Left colon (tissue), 2 donors: Measurements from ENCODE around the gene ATXN7L1. TPM values are rescaled to one million over a fixed set of nuclear protein-coding genes. Genes with fewer than 3 reads are reported as not detected.

ENCODE experiments used
- ATAC-seq: fragments of 200-7000 bp; cut with Tn5 transposase; one replicate; pipeline ENCODE4 v1.9.1; 2020; ENCODE audit warnings: mild to moderate bottlenecking, moderate library complexity
- DNase-seq, 2 donors: peaks; one replicate each; pipeline ENCODE4 v3.0.0-alpha.2; 2020
- intact Hi-C, 2 donors: fragments of 100-400 bp; cut with DNase I in 1 of 2; cut with micrococcal nuclease in 1 of 2; formaldehyde crosslinking; loops; one replicate each; pipeline versions ENCODE4 v1.11.2 to v1.14.0; 2022; cut with DNase I, micrococcal nuclease
- total RNA-seq, 2 donors: library from RNA; stranded (reverse); fragmentation: NEBNext Ultra II Directional; extraction: Animal tissue kit (Norgen Biotek cat#: 25700); gene quantifications; one replicate each; pipeline ENCODE4 v1.2.1, GENCODE V29; 2021
- donor health status: DM: no; HTN: no; CAD: no.
- donor health status: DM: yes; HTN: yes; CAD: no.

Gene ATXN7L1
- total RNA-seq, 2 donors from 2014 or later: 19.6 to 22.1 TPM

DNA sequence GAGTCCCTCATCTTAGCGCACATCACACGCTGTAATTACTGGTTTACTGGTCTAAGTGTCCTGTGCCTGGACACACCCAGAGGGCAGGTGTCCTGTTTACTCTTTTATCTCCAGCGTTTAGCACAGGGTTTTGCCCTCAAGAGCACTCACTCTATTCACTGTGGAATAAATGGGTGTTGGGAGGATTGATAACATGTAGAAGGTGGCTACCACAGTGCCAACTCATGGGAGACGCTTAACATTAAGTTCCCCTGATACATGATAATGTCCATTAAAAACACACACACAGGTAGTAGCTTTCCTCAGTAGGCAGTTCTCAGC is 199.0 kb downstream of the ATXN7L1 start:
- intact Hi-C loops: no loop called here
- DNase-seq (no peak), ATAC-seq (peak; percentile 35)

GRCh38 chr7:105675934-105676371 is 200.4 kb downstream of the ATXN7L1 start:
- intact Hi-C loops: no loop called here
- DNase-seq: peak in 1 of 2 donors; percentile 44
- no peak for ATAC-seq

DNA sequence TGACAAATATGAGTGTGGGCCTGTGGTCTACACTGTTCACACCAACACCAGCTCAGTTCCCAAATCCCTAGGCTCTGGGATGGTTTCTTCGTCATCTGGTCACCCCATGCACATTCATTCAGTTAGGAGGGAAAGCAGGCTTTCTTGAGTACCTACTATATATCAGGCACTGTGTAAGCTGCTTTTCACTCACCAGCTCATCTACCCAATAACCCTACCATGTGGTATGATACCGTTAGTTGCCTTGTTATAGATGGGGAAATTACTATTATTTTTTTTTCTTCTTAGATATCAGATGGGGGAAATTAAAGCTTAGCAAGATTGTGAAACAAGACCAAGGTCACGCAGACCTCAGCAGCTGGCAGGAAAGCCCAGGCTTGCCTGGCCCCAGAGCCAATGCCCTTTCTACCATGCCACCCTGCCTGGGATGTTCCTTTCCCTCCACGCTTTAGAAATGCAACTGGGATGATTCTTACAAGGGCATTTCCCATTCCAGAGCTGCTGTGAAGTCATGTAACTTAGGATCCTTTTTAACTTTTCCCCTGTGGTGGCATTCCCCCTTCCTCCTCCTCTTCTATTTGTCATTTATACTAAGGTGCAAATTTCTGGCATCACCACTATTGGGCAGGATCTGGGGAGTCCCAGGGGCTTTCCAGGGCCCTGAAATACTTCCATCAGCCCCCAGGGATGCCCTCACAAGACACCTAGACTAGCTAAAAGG is 202.0 kb downstream of the ATXN7L1 start:
- ATAC-seq (no peak), DNase-seq (no peak)
- intact Hi-C loops: no loop called here

DNA sequence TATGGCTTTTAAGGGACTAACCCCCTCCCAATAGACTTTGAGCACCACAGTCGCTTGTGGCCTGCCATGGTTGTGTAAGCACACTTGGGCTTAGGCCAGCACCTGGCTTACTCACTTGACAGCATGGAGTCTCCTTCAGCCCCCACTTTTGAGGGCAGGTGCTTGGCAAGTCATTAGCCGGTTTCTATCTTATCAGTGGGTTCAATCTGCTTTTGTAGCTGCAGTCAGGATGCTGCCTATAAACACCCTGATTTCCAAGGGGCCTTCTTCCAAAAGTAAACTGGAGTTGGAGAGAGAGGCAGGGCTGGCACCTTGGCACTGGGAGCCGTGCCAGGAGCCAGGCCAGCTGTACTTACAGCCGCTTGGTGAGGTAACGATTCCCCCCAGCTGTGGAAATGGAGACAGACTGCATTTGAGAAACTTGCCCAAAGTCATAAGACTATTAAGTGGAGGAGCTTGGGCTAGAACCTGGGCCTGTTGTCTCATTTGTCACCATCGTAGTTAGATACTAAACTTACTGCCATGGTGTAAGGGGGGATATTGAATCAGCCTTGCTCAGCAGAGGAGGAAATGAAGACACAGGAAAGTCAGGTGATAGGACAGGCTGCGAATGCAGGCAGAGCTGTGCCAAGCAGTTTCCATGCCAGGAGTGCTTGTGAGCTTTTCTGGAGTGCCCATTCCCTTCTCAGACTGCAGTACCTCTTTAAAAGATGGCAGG is 202.9 kb downstream of the ATXN7L1 start:
- ATAC-seq (peak; percentile 36), DNase-seq (peak; percentile 38 to 41)
- intact Hi-C loops: no loop called here

DNA sequence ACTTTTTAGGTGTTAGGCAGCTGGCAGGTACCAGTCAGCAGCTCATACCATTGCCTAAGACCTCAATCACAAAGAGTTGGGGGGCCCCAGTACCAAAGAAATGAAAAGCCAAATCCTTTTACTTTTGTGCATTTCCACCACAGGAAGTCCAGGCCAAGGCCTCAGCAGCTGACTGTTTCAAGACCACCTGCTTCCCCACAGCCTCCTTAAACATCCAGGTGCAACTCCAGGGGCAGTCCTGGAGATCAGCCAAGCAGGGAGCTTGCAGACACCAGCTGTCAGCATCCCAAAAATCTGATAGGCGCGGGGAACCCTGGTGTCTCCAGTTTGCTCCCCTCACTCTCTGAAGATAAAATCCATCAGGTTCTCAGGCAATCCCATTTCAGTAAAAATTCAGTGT is 203.6 kb downstream of the ATXN7L1 start:
- intact Hi-C loops: no loop called here
- DNase-seq (no peak), ATAC-seq (no peak)

GRCh38 chr7:105666324-105666723 is 210.1 kb downstream of the ATXN7L1 start:
- intact Hi-C loops: no loop called here
- DNase-seq (no peak), ATAC-seq (no peak)

GRCh38 chr7:105665684-105666083 is 210.7 kb downstream of the ATXN7L1 start:
- ATAC-seq (no peak), DNase-seq (no peak)
- intact Hi-C loops: no loop called here

DNA sequence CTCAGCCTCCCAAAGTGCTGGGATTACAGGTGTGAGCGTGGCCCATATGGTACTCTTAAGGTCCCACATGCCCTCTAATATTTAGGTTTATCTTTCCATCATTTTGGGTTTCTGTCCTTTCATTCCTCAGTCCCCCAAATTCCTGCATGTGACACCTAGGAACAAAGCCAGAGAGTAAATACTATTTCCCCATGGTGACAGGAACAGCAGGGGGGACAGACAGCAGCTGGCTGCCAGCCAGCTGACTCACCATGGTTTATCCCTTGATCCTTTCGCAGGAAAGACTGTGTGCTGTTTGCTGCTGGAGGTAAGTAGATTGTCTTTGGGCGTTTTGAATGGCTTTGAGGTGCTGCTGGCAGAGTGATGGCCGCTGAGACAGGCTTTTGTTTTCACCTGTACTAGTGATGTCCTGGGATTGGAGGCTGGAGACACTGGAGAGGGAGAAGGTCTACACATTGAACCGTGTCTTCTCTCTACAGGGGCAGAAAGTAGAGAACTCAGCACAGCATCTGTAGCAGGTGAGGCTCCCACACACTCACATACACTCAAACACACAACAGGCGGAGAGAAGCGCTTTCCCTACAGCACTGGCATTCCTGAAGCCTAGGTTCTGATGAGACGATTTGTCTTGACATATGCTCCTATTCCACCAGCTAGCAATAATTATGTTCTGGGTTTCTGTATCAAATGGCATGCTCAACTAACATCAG is 211.4 kb downstream of the ATXN7L1 start:
- intact Hi-C loops: no loop called here
- DNase-seq (no peak), ATAC-seq (no peak)

DNA sequence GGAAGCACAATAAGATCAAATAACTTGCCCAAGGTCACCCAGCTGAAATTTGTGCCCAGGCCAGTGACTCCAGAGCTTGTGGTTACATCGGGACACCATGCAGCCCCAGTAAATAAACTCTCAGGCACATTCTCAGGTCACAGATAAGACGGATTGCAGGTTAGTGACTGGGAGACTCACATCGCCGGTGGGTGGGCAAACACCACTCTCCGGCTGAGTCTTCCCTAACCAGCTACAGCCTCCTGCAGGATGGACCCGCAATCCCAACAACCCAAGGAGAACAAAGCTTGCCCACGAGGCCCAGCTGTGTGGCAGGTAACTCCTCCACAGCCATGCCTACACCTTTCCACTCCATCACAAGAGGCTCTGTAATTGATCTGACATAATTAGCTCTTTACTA is 213.4 kb downstream of the ATXN7L1 start:
- DNase-seq (no peak), ATAC-seq (no peak)
- intact Hi-C loops: no loop called here

DNA sequence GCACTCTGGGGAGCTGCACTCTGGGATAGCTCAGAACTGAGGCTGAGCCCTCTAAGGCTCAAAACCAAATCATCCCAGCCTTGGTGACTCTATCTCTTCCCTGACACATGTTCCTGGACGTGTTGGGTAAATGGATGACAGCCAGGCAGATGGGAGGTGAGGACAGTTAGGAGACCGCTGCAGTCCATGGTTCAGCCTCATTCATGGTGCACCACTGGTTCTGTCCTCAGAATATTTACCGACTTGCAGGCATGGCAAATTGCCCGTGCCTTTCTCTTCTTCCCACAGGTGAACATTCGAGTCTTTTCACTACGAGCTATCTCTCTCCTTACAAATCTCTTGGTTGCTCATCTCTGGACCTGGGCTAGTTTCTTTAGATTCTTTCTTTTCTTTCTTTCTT is 214.8 kb downstream of the ATXN7L1 start:
- no peak for DNase-seq
- intact Hi-C loops: no loop called here
- ATAC-seq: no peak

DNA sequence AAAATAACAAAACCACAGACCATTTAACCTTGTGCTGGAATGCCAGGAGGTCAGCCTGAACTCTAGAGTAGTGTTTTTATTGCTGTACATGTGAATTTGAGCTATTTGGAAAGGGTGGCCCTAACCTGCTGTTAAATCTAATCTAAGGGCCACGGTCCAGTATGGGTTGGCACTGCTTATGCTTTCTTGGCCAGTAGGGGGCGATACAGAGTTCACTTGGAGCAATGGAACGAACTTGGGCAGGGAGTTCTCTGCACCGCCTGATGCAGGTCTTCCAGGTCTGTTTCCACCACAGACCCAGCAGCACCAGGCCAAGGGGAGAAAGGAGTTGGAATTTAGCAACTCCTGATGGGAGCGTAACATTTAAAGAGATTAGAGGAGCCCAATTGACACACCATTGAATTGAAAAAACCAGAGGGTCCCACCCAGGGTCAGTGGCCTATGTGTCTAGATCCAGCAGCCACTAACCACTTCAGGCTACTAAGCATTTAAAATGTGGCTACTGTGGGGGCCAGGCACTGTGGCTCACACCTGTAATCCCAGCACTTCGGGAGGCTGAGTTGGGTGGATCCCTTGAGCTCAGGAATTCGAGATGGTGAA is 219.4 kb downstream of the ATXN7L1 start:
- DNase-seq: peak in 1 of 2 donors; percentile 70
- intact Hi-C loops: loop anchor here in 1 of 2 donors (10.0 kb wide), 1 partner anchor 98 kb away; no protein-coding TSS in a partner anchor
- ATAC-seq: peak; percentile 58

GRCh38 chr7:105655500-105656380 is 220.7 kb downstream of the ATXN7L1 start:
- intact Hi-C loops: loop anchor here in 1 of 2 donors (10.0 kb wide), 1 partner anchor 99 kb away; no protein-coding TSS in a partner anchor
- no peak for DNase-seq
- ATAC-seq: peak; percentile 37

DNA sequence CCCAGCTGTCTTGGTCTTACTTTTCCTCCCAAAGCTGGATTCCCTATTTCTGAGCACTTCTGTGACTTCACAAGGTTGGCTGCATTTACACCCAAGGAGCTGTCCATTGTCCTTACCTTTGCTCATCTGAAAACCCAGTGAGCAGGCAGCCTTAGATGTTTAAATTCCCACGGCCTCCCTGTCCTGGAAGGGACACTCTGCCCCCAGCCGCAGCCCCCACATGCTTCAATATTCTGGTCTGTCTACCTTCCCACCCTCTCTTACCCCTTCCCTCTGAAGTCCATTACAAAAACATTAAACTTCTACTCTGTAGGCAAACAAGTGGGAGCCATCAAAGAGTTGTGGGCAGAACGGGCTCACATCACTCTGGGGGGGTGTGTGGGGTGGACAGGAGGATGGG is 221.3 kb downstream of the ATXN7L1 start:
- intact Hi-C loops: loop anchor here in 1 of 2 donors (10.0 kb wide), 1 partner anchor 100 kb away; no protein-coding TSS in a partner anchor
- no peak for ATAC-seq
- DNase-seq: no peak

DNA sequence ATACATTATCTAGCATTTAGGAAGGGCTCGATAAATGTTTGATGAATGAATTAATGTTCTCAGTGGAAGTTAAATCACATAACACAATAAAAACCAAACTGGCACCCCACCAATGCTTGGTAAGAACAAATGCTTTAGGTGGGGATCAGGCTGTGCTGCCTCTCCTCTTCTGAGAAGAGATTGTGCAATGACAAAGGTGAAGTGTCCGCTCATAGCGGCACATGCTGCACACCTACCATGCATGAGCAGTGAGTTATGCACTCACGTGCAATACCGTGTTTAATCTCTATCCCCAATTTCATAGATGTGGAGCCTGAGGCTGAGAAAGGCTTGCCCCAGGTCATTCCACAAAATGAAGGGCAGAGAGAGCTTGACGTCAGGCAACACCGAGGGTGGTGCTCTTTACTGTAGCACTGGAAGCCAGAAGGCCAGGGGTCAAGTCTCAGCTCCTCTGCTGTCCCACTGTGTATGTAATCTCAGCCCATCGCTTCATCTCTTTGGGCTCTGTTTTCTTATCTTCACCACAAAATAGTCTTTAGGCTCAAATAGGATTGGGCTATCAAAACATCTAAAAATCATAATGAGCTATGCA is 222.2 kb downstream of the ATXN7L1 start:
- intact Hi-C loops: loop anchor here in 1 of 2 donors (5.0 to 10.0 kb wide), 2 partner anchors 101 to 388 kb away; no protein-coding TSS in a partner anchor
- no peak for DNase-seq
- ATAC-seq: no peak

- DNase-seq (no peak), ATAC-seq (peak; percentile 48)
- intact Hi-C loops: loop anchor here in 1 of 2 donors (5.0 to 10.0 kb wide), 2 partner anchors 101 to 389 kb away; no protein-coding TSS in a partner anchor
Measured at GRCh38 chr7:105653441-105654005, 222.9 kb downstream of the ATXN7L1 start.

DNA sequence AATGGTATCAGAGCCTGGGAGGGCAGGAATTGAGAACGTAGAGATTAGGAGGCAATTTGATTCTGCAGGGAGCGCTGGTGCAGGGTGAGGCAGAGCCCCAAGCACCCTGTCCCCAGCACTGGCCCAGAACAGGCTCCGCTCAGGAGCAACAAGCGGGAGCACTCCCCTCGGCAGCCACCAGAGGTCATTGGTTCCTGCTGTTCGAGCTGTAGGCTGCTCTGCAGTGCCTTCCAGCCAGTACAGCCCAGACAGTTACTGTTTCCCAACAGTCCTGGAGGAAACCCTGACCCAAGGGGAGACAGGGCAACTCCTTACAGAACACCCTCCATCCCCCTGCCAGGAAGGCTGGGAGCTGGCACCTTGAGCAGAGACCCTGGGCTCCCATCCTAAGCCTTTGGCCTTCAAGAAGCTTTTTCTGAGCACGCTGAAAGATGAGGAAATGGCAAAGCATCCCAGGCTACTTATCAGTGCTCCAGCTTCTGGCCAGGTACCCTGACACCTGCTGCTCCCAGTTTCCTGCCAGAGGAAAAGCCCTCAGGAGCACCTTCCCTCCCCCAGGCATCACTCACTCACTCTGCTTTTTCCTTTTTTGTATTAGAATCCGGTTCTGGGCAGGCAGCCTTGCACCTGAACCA is 223.9 kb downstream of the ATXN7L1 start:
- ATAC-seq (peak; percentile 86), DNase-seq (peak; percentile 65 to 85)
- intact Hi-C loops: loop anchor here in 1 of 2 donors (5.0 to 10.0 kb wide), 2 partner anchors 102 to 390 kb away; no protein-coding TSS in a partner anchor

- DNase-seq (no peak), ATAC-seq (no peak)
- intact Hi-C loops: loop anchor here in 1 of 2 donors (5.0 to 10.0 kb wide), 2 partner anchors 103 to 391 kb away; no protein-coding TSS in a partner anchor
Measured at GRCh38 chr7:105651798-105652197, 224.6 kb downstream of the ATXN7L1 start.
